Measurements from ENCODE around the gene NTM.
"Not testable (repeated sequence)": the region's sequence is repeated elsewhere in the genome, so short reads cannot be mapped to it uniquely, and the experiment has no call there.

DNA sequence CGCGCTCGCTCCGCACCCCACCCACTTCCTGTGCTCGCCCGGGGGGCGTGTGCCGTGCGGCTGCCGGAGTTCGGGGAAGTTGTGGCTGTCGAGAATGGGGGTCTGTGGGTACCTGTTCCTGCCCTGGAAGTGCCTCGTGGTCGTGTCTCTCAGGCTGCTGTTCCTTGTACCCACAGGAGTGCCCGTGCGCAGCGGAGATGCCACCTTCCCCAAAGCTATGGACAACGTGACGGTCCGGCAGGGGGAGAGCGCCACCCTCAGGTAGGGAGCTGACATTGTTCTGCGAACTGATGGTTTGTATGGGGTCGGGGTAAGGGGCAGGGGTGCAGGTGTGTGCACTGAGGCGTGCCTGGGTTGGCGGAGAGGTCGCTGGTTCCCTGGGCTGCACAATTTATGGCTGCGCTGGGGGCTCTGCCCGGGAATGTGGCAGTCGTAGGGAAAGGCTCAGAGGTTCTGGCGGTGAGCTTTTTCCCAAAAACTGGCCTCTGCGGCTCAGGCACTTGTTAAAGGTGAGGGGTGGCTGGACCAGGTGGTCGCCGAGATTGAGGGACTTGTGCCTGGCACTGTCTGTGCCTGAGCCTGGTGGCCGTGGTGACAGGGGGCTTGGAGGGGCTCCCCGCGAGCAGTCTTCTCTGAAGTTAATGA is 541.1 kb downstream of the NTM start:
- TF ChIP-seq, protein P1, sequence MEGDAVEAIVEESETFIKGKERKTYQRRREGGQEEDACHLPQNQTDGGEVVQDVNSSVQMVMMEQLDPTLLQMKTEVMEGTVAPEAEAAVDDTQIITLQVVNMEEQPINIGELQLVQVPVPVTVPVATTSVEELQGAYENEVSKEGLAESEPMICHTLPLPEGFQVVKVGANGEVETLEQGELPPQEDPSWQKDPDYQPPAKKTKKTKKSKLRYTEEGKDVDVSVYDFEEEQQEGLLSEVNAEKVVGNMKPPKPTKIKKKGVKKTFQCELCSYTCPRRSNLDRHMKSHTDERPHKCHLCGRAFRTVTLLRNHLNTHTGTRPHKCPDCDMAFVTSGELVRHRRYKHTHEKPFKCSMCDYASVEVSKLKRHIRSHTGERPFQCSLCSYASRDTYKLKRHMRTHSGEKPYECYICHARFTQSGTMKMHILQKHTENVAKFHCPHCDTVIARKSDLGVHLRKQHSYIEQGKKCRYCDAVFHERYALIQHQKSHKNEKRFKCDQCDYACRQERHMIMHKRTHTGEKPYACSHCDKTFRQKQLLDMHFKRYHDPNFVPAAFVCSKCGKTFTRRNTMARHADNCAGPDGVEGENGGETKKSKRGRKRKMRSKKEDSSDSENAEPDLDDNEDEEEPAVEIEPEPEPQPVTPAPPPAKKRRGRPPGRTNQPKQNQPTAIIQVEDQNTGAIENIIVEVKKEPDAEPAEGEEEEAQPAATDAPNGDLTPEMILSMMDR (IDR thresholded peaks at IDR 0.05): peak in 2 of 6 experiments; percentile 28
- not testable (repeated sequence) for TF ChIP-seq POLR2A (IDR thresholded peaks at IDR 0.05)

All from Peyer's patch (tissue), 4 donors.